Immature natural killer cell (primary cell): ENCODE data around the gene HTR3A. TPM values are rescaled to one million over a fixed set of nuclear protein-coding genes. Genes with fewer than 3 reads are reported as not detected.
A peak's percentile ranks its signal among the peaks of the same experiment; 100 is the strongest.

ENCODE experiments used
- DNase-seq, 3 donors: peaks; one replicate each; pipeline ENCODE4 v3.0.0; 2022; ENCODE audit warnings: mixed read lengths in 1 of 3
- H3K27ac Mint-ChIP-seq, 6 donors: one replicate each; pipeline ENCODE4 v1.8.0; 2020; ENCODE audit warnings: mixed read lengths in 6 of 6, mild to moderate bottlenecking in 5 of 6, inconsistent platforms in 4 of 6, moderate library complexity in 3 of 6
- H3K27me3 Mint-ChIP-seq, 3 donors: one replicate each; pipeline ENCODE4 v1.8.0; 2020 to 2021; ENCODE audit warnings: low read depth in 3 of 3, mild to moderate bottlenecking in 3 of 3, mixed read lengths in 3 of 3, moderate library complexity in 3 of 3, inconsistent platforms in 1 of 3
- H3K36me3 Mint-ChIP-seq, 3 donors: one replicate each; pipeline ENCODE4 v1.8.0; 2020; ENCODE audit warnings: mixed read lengths in 3 of 3, inconsistent platforms in 2 of 3, mild to moderate bottlenecking in 2 of 3
- H3K4me1 Mint-ChIP-seq, 2 donors: one replicate each; pipeline ENCODE4 v1.8.0; 2020; ENCODE audit warnings: inconsistent platforms in 2 of 2, mild to moderate bottlenecking in 2 of 2, mixed read lengths in 2 of 2, moderate library complexity in 1 of 2
- H3K4me3 Mint-ChIP-seq, 5 donors: one replicate each; pipeline ENCODE4 v1.8.0; 2020; ENCODE audit warnings: mild to moderate bottlenecking in 5 of 5, mixed read lengths in 5 of 5, inconsistent platforms in 3 of 5, moderate library complexity in 3 of 5
- H3K9me3 Mint-ChIP-seq, 6 donors: one replicate each; pipeline ENCODE4 v1.8.0; 2020; ENCODE audit warnings: mild to moderate bottlenecking in 6 of 6, mixed read lengths in 6 of 6, inconsistent platforms in 4 of 6, moderate library complexity in 3 of 6
- polyA plus RNA-seq, 3 donors: library from polyadenylated mRNA; unstranded; fragments of 300-500 nt; fragmentation: Illumina TruSeq; gene quantifications; one replicate each; pipeline ENCODE4 v1.2.3, GENCODE V29; 2021

The HTR3A gene
- polyA plus RNA-seq, 3 donors from 2014 or later: not detected

DNA sequence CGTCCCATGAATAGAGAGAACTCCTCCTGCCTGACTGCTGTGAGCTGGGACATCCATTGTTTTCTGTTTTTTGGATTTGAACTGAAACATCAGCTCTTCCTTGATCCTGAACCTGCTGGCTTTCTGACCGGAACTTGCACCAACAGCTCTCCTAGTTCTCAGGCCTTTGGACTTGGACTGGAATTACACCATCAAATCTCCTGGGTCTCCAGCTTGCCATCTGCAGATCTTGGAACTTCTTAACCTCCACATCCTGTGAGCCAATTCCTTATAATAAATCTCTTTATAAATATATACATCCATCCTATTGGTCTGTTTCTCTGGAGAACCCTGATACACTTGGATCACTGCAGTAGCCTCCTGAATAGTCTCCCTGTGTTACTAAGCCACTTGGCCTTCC is 42.1 kb downstream of the HTR3A start:
- Mint-ChIP-seq H3K4me3 (no peak overlapping the region), H3K27me3 (peaks cover 0 to 7% (median 6%) of the 10 kb centered on the region in 3 donors), H3K27ac (no peak overlapping the region), H3K4me1 (no peaks in the 10 kb centered on the region), H3K9me3 (no peaks in the 10 kb centered on the region), H3K36me3 (no peaks in the 10 kb centered on the region)
- no peak for DNase-seq

DNA sequence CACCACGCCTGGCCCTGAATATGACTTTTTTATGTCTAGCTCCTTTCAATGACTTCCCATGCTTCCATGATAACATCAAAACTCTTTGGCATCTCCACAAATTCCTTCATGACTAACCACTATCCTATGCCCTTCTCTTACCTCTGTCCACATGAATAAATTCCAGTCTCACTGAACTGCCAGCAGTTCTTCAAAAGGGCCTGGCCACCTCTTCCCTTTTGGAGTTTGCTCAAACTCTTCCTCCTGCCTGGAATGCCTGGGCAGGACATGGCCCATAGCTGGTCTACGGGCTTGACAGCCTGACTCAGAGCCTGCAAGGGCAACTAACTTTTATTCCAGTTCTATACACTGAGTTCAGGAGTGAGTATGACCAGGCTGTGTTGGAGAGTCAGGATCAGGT is 42.8 kb downstream of the HTR3A start:
- Mint-ChIP-seq H3K27me3 (peaks cover 0 to 7% (median 6%) of the 10 kb centered on the region in 3 donors), H3K9me3 (no peaks in the 10 kb centered on the region), H3K36me3 (no peaks in the 10 kb centered on the region), H3K4me1 (no peaks in the 10 kb centered on the region), H3K4me3 (no peak overlapping the region), H3K27ac (peak overlapping the region in 1 of 6 donors; percentile 8)
- DNase-seq: no peak

DNA sequence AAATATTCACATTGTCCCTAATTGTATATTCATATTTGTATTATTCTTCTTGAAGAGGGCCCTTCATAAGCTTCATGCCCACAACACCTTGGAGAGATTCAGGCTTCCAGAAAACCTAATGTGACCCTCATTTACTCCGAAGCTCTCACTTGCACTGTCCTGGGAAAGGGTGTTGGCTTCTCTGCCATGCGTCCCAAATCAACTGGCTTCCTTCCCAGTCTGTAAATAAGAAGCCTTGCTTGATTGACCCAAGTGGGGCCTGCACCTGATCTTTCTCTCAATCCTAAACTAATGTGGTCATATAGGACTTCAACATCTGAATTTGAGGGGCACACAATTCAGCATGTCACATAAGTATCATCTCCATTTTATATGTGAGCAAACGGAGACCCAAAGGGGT is 44.1 kb downstream of the HTR3A start:
- Mint-ChIP-seq H3K27ac (no peak overlapping the region), H3K27me3 (peaks cover 2 to 7% (median 4%) of the 10 kb centered on the region in 3 donors), H3K4me1 (no peaks in the 10 kb centered on the region), H3K9me3 (no peaks in the 10 kb centered on the region), H3K4me3 (no peak overlapping the region), H3K36me3 (no peaks in the 10 kb centered on the region)
- DNase-seq: no peak

DNA sequence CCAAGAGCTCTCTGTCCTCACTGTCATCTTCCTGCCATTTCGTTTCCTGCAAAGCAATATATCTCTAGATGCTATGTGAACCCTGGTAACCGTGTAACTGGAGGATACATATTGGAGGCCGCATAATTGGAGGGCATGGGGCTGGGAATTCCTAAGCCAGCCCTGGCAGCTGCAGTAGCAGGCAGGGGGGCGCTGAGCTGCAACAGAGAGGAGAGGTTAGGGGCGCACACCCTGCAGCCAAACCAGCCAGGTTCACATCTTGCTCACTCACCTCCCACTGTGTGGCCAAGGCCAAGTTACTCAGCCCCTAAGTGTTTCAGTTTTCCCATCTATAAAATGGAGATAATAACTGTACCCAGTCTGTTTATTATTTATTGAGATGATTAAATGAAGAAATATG is 44.7 kb downstream of the HTR3A start:
- no peaks in the 10 kb centered on the region for H3K4me1 Mint-ChIP-seq
- no peak overlapping the region for H3K4me3 Mint-ChIP-seq
- H3K27me3 Mint-ChIP-seq: peaks cover 2 to 7% (median 4%) of the 10 kb centered on the region in 3 donors
- no peaks in the 10 kb centered on the region for H3K9me3 Mint-ChIP-seq
- H3K27ac Mint-ChIP-seq: no peak overlapping the region
- no peaks in the 10 kb centered on the region for H3K36me3 Mint-ChIP-seq
- DNase-seq: no peak

DNA sequence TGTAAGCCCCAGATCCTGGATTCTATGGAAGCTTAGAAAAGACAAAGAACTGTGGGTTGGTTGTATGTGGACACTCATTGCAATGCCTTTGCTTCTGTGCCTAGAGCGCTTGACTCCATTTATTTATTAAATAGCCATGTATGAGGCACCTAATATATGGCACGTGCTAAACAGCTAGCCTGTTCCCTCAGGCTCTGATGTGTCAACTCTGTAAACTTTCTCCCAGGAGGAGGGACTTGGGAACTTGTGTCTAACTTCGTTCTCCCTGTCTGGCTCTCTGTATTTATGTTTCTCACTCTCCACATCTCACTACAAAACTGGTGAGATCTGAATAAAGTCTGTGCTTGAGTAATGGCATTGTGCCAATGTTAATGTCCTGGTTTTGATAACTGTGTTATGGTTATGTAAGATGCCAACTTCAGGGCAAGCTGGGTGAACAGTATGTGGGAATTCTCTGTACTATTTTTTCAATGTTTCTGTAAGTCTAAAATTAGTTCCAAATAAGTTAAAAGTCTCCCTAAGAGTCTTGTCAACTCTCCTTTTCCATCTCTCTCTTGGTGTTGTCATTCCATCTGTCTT is 50.5 kb downstream of the HTR3A start:
- Mint-ChIP-seq H3K4me3 (no peak overlapping the region), H3K27me3 (peaks cover 9 to 11% (median 10%) of the 10 kb centered on the region in 3 donors), H3K4me1 (peaks cover 0 to 7% of the 10 kb centered on the region in 2 donors), H3K27ac (no peak overlapping the region), H3K9me3 (no peaks in the 10 kb centered on the region), H3K36me3 (no peaks in the 10 kb centered on the region)
- DNase-seq: no peak

DNA sequence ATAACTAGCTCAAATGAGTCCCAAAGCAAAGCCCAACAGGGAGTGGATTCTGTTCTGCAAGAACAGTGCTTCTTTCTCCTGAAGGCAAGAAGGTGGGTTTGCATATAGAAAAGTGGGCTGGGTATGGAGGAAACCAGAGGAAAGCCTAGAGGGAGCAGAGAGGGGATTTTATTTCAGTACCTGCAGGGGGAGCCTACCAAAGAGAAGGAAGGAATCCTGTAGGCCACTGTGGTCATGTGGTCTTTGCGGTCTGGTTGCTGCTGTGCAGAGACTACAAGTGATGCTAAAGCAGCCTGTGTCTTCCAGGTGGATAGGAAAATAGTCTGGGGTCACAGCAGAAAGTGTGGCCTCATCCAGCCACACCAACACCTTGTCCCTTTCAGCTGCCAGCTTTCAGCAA is 51.4 kb downstream of the HTR3A start:
- no peak overlapping the region for H3K4me3 Mint-ChIP-seq
- peaks cover 0 to 7% of the 10 kb centered on the region in 2 donors for H3K4me1 Mint-ChIP-seq
- no peaks in the 10 kb centered on the region for H3K36me3 Mint-ChIP-seq
- no peak overlapping the region for H3K27ac Mint-ChIP-seq
- DNase-seq: peak; percentile 30 to 40 (median 39)
- peaks cover 8 to 10% (median 9%) of the 10 kb centered on the region in 3 donors for H3K27me3 Mint-ChIP-seq
- H3K9me3 Mint-ChIP-seq: no peaks in the 10 kb centered on the region

DNA sequence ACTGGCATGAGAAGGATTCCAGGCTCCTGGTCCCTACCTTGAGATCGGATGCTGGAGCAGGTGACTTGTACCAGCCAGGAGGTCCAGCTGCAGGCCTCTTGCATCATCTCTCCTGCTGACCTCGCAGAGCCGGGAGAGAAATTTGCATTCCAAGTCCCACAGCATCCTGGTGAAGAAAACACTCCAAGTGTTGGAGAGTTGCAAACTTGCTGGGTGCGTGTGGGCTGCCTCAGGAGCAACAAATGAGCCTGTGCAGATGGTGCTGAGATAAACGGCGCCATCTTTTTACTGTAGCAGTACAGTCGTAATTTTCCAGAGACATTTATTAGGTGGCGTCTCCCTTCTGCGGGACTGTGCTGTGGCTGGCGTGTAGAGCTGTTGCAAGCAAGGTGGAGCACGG is 52.5 kb downstream of the HTR3A start:
- H3K36me3 Mint-ChIP-seq: no peaks in the 10 kb centered on the region
- H3K9me3 Mint-ChIP-seq: no peaks in the 10 kb centered on the region
- H3K27me3 Mint-ChIP-seq: peaks cover 9 to 12% (median 10%) of the 10 kb centered on the region in 3 donors
- peaks cover 0 to 7% of the 10 kb centered on the region in 2 donors for H3K4me1 Mint-ChIP-seq
- no peak for DNase-seq
- H3K27ac Mint-ChIP-seq: no peak overlapping the region
- no peak overlapping the region for H3K4me3 Mint-ChIP-seq

DNA sequence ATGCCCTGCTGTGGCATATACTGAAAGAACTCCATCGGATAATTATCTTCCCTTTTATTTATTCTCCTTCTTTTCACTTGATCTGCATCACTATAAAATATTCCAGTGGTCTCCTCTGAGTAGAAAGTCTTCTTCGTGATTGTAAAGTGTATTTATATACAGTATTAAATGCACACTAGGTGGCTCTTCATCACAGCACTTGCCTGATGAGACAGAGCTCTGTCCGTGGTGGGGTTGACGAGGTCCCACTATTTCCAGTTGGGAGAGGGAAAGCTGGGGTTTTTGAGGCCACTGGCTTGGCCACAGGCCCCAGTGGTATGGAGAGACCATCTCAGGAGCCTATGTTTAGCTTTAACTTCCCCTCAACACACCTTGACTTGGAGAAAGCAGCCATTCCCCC is 53.0 kb downstream of the HTR3A start:
- H3K36me3 Mint-ChIP-seq: no peaks in the 10 kb centered on the region
- peaks cover 9 to 12% (median 10%) of the 10 kb centered on the region in 3 donors for H3K27me3 Mint-ChIP-seq
- H3K4me1 Mint-ChIP-seq: peaks cover 0 to 7% of the 10 kb centered on the region in 2 donors
- H3K4me3 Mint-ChIP-seq: no peak overlapping the region
- H3K27ac Mint-ChIP-seq: no peak overlapping the region
- no peak for DNase-seq
- H3K9me3 Mint-ChIP-seq: no peaks in the 10 kb centered on the region

DNA sequence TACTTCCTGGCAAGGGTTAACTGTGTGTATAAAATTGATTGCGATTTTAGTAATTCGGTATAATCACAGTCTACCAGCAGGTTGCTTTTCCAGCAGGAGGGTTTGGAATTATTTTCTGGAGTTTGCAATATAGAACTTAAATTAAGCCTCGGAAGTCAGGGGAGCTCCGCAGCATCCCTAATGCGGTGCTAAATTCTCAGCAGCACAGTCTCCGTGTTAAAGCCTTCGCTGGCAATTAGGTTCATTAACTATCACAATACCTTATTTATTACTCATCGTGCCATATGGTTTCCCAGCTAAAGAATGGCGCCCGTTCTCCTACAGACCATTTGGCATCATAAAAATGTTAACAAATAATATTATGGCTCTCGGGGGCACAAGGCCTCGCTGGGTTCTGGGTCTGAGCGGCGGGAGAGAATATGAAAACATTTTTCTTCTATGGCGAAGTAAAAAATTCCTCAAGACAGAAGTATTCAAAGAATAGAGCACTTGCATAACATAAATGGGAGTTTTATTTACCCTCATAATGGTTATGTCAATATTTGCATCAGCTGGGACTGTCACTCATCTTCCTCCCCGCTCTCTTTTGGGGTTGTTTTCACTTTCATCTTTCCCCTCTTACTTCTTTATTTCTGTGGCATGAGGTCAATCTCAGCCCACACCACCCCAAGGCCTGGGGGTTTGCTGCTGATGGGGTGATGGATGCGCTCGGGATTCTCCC is 56.5 kb downstream of the HTR3A start:
- H3K36me3 Mint-ChIP-seq: no peaks in the 10 kb centered on the region
- DNase-seq: no peak
- H3K27me3 Mint-ChIP-seq: peaks cover 7 to 12% (median 10%) of the 10 kb centered on the region in 3 donors
- peaks cover 3% of the 10 kb centered on the region in 2 donors for H3K4me1 Mint-ChIP-seq
- H3K9me3 Mint-ChIP-seq: no peaks in the 10 kb centered on the region
- no peak overlapping the region for H3K27ac Mint-ChIP-seq
- no peak overlapping the region for H3K4me3 Mint-ChIP-seq

DNA sequence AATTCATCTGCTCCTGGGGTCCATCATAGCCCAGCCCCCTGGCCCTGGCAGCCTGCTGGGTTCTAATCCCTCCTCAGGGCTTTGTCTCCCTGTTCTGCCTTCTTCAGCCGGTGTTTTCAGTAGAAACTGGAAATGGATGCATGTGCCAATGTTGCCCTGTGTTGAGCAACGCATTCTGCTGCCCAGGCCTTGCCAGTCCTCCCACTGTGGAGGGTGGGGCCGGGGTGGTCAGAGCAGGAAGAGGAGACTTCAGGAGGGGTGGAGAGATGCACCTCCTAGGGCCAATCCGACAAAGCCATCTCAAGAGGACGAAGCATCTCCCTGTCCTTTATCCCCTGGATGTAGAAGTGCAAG is 57.0 kb downstream of the HTR3A start:
- Mint-ChIP-seq H3K36me3 (no peaks in the 10 kb centered on the region), H3K4me1 (peaks cover 0 to 3% of the 10 kb centered on the region in 2 donors), H3K9me3 (no peaks in the 10 kb centered on the region), H3K4me3 (no peak overlapping the region), H3K27me3 (peaks cover 4 to 10% (median 8%) of the 10 kb centered on the region in 3 donors), H3K27ac (no peak overlapping the region)
- no peak for DNase-seq

DNA sequence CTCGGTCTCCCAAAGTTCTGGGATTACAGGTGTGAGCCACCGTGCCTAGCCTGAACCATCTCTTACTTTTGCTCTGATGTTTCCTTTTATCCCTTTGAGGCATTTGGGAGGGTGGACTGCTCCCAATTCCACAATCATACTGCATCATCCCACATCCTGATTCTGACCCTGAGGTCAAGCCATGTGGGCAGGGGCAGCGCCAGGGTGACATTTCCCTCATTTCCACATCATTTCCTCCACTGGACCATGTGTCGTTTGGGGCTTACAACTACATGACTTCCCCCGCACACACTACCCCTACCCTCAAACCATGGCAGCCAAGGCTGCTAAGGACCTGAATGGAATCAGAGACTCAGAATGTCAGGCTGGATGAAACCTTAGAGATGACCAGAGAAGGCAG is 58.2 kb downstream of the HTR3A start:
- H3K27ac Mint-ChIP-seq: no peak overlapping the region
- no peaks in the 10 kb centered on the region for H3K36me3 Mint-ChIP-seq
- no peak for DNase-seq
- H3K9me3 Mint-ChIP-seq: no peaks in the 10 kb centered on the region
- H3K27me3 Mint-ChIP-seq: peaks cover 0 to 7% (median 5%) of the 10 kb centered on the region in 3 donors
- H3K4me1 Mint-ChIP-seq: peaks cover 0 to 3% of the 10 kb centered on the region in 2 donors
- no peak overlapping the region for H3K4me3 Mint-ChIP-seq

DNA sequence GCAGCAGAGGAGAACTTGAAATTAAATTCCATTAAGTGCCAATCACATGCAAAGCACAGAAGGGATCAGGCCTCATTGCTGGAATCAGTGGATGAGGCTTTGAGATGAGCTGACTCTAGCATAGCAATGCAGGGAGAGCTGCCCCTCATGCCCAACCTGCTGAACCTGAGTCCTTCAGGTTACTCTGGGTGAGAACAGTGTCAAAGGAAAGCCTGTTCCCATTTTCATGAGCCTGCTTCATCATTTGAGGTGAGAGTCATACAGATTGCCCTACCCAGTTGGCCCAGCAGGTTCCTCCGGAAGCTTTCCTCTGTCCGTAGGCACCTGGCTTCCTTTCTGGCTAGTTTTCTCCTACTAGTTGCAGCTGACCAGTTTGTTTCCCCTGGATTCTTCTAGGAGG is 58.7 kb downstream of the HTR3A start:
- no peak for DNase-seq
- Mint-ChIP-seq H3K27ac (no peak overlapping the region), H3K4me1 (peaks cover 0 to 3% of the 10 kb centered on the region in 2 donors), H3K9me3 (no peaks in the 10 kb centered on the region), H3K4me3 (no peak overlapping the region), H3K27me3 (peaks cover 0 to 7% (median 4%) of the 10 kb centered on the region in 3 donors), H3K36me3 (no peaks in the 10 kb centered on the region)

DNA sequence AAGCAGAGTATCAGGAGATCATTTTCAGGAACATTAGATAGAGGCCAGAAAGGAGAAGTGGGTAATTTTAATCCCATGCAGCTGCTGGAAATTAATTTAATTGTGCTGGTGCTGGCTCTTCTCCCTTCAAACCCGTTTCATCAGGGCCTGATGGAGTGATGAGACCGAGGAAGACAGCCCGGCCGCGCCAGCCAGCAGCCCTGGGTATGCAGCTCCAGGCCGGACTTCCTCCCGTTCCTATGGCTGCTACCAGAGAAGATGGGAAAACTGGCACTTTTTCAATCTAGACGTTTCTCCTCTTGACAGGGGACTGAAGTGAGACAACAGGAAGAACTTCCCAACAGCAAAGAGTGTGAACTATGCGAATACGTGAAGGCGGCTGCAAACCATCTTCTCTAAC is 60.0 kb downstream of the HTR3A start:
- Mint-ChIP-seq H3K27me3 (peaks cover 0 to 5% (median 4%) of the 10 kb centered on the region in 3 donors), H3K36me3 (no peaks in the 10 kb centered on the region), H3K9me3 (no peaks in the 10 kb centered on the region), H3K4me3 (no peak overlapping the region), H3K27ac (no peak overlapping the region), H3K4me1 (peaks cover 0 to 3% of the 10 kb centered on the region in 2 donors)
- DNase-seq: no peak

DNA sequence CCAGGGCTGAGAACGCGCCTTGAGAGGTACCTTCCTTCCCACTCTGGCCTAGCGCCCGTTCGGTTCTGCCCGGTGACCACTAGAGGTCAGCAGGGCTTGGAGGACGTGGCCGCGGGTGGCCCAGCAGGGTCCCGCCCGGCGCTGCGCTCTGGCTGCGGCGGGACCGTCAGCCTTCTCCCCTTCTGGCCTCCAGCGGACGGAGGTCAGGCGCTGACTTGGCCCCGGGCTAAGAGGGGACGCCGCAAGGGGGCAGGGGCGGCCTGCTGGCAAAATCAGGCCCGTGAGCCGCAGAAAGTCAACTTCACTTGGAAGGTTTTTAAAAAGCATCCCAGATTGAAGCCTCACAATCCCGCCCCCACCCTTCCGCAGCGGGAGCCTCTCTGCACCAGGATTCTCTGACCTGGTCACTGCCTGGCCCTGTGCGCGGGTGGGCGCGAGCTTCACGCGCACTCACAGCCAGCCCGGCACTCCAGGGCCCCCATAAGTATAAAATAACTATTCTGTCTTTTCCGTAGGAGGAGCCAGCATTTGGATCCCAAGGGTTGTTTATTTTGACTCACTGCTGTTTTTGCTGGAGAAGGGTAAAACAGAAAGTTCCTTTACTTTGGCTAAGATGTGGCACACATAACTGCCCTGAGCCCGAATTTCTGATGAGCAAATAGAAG is 61.4 kb downstream of the HTR3A start:
- Mint-ChIP-seq H3K27ac (no peak overlapping the region), H3K9me3 (no peaks in the 10 kb centered on the region), H3K4me1 (peaks cover 0 to 3% of the 10 kb centered on the region in 2 donors), H3K27me3 (peaks cover 0 to 4% (median 0%) of the 10 kb centered on the region in 3 donors), H3K36me3 (no peaks in the 10 kb centered on the region), H3K4me3 (peak overlapping the region in 2 of 5 donors; percentile 21 to 33)
- DNase-seq: peak; percentile 59 to 67 (median 66)
